ENCODE measurements around the gene POLD4.

The POLD4 gene

GRCh38 chr11:67308031-67308866 is 45.1 kb downstream of the POLD4 start:
- no peak overlapping the region for H3K4me3 ChIP-seq (ENCODE audit: low read depth, low read length)
- TF ChIP-seq CTCF (IDR thresholded peaks at IDR 0.05; ENCODE audit: low read depth, low read length, missing control alignments) = no peak
- DNase-seq (ENCODE audit: low read depth) = no peak

- DNase-seq (ENCODE audit: low read depth) = no peak
- no peak overlapping the region for H3K4me3 ChIP-seq (ENCODE audit: low read depth, low read length)
- TF ChIP-seq CTCF (IDR thresholded peaks at IDR 0.05; ENCODE audit: low read depth, low read length, missing control alignments) = no peak
Observed at GRCh38 chr11:67307545-67308001, 45.8 kb downstream of the POLD4 start.

GRCh38 chr11:67306769-67307544 is 46.4 kb downstream of the POLD4 start:
- no peak overlapping the region for H3K4me3 ChIP-seq (ENCODE audit: low read depth, low read length)
- DNase-seq (ENCODE audit: low read depth) = no peak
- no peak for TF ChIP-seq CTCF (IDR thresholded peaks at IDR 0.05; ENCODE audit: low read depth, low read length, missing control alignments)

- no peak for DNase-seq (ENCODE audit: low read depth)
- no peak overlapping the region for H3K4me3 ChIP-seq (ENCODE audit: low read depth, low read length)
- TF ChIP-seq CTCF (IDR thresholded peaks at IDR 0.05; ENCODE audit: low read depth, low read length, missing control alignments) = no peak
Observed at GRCh38 chr11:67304511-67305113, 48.7 kb downstream of the POLD4 start.

- no peak for DNase-seq (ENCODE audit: low read depth)
- no peak overlapping the region for H3K4me3 ChIP-seq (ENCODE audit: low read depth, low read length)
- no peak for TF ChIP-seq CTCF (IDR thresholded peaks at IDR 0.05; ENCODE audit: low read depth, low read length, missing control alignments)
Observed at GRCh38 chr11:67303835-67304411, 49.4 kb downstream of the POLD4 start.

GRCh38 chr11:67303132-67303834 is 50.1 kb downstream of the POLD4 start, which contains the start of gene SSH3:
Gene SSH3, plus strand, starts transcription at chr11:67303530. Its CDS starts 96 bp downstream, at chr11:67303626.
- no peak for TF ChIP-seq CTCF (IDR thresholded peaks at IDR 0.05; ENCODE audit: low read depth, low read length, missing control alignments)
- no peak for DNase-seq (ENCODE audit: low read depth)
- no peak within 1 kb of the TSS for H3K4me3 ChIP-seq (ENCODE audit: low read depth, low read length)
